OCI-LY1 (cell line): ENCODE measurements around the gene GMPR.

Source experiments
- H2AFZ ChIP-seq: fragments of 200-600 bp; sonication (generic), shearing (Covaris generic); 2 replicates; pipeline ENCODE4 v1.6.0; 2014; ENCODE audit warnings: antibody characterized with exemption, mild to moderate bottlenecking, low read length
- H3F3A ChIP-seq: fragments of 200-600 bp; sonication (generic), shearing (Covaris generic); 2 replicates; pipeline ENCODE4 v1.6.0; 2014; ENCODE audit warnings: mild to moderate bottlenecking, antibody characterized with exemption, low read length, moderate library complexity; ENCODE audit not compliant: insufficient read depth
- H3K27ac ChIP-seq: fragments of 200-600 bp; sonication (generic); 2 replicates; pipeline ENCODE4 v1.5.1; 2014; ENCODE audit warnings: low read length, mixed run types, mild to moderate bottlenecking, low read depth; ENCODE audit not compliant: poor library complexity, severe bottlenecking
- H3K27me3 ChIP-seq: fragments of 200-600 bp; sonication (generic); 2 replicates; pipeline ENCODE4 v1.6.0; 2014; ENCODE audit warnings: antibody characterized with exemption, mild to moderate bottlenecking, low read length, moderate library complexity; ENCODE audit not compliant: insufficient read depth
- H3K36me3 ChIP-seq: fragments of 200-600 bp; sonication (generic); 2 replicates; pipeline ENCODE4 v1.6.1; 2014; ENCODE audit warnings: mild to moderate bottlenecking, antibody characterized with exemption, low read length, moderate library complexity, mixed read lengths; ENCODE audit not compliant: insufficient read depth
- H3K4me1 ChIP-seq: fragments of 200-600 bp; sonication (generic); 2 replicates; pipeline ENCODE4 v1.5.1; 2014; ENCODE audit warnings: mild to moderate bottlenecking, low read length, moderate library complexity; ENCODE audit not compliant: insufficient read depth, severe bottlenecking
- H3K4me2 ChIP-seq: fragments of 200-600 bp; sonication (generic), shearing (Covaris generic); 2 replicates; pipeline ENCODE4 v1.6.1; 2014; ENCODE audit warnings: low read length
- H3K4me3 ChIP-seq: fragments of 200-600 bp; sonication (generic); 2 replicates; pipeline ENCODE4 v1.5.1; 2014; ENCODE audit warnings: low read length, low read depth, mild to moderate bottlenecking, mixed read lengths; ENCODE audit not compliant: poor library complexity, severe bottlenecking
- H3K79me2 ChIP-seq: fragments of 200-600 bp; shearing (Covaris generic); 2 replicates; pipeline ENCODE4 v1.6.1; 2016; ENCODE audit warnings: mixed run types, low read length, mixed read lengths; ENCODE audit not compliant: insufficient read depth
- H3K9ac ChIP-seq: fragments of 200-600 bp; sonication (generic), shearing (Covaris generic); 2 replicates; pipeline ENCODE4 v1.6.1; 2014; ENCODE audit warnings: mild to moderate bottlenecking, low read length, mixed read lengths
- H3K9me2 ChIP-seq: fragments of 200-600 bp; sonication (generic), shearing (Covaris generic); 2 replicates; pipeline ENCODE4 v1.6.1; 2014; ENCODE audit warnings: low read depth, mild to moderate bottlenecking, low read length, mixed read lengths
- H3K9me3 ChIP-seq: fragments of 200-600 bp; shearing (Covaris generic); 2 replicates; pipeline ENCODE4 v1.6.1; 2014; ENCODE audit warnings: low read length, mixed read lengths
- H4K20me1 ChIP-seq: fragments of 200-600 bp; sonication (generic), shearing (Covaris generic); 2 replicates; pipeline ENCODE4 v1.6.0; 2016; ENCODE audit warnings: mild to moderate bottlenecking, low read length; ENCODE audit not compliant: insufficient read depth
- CTCF ChIP-seq: fragments of 200-600 bp; sonication (generic), shearing (Covaris generic); IDR thresholded peaks from 2 replicates; pipeline ENCODE4 v1.5.1; 2017; ENCODE audit warnings: mild to moderate bottlenecking, antibody characterized with exemption, low read length, moderate library complexity, mixed read lengths
- EZH2 ChIP-seq: fragments of 200-600 bp; sonication (generic), shearing (Covaris generic); IDR thresholded peaks from 2 replicates; pipeline ENCODE4 v1.8.0; 2017; ENCODE audit warnings: borderline replicate concordance, mixed run types, mild to moderate bottlenecking, antibody characterized with exemption, low read length, moderate library complexity, mixed read lengths

The GMPR gene

DNA sequence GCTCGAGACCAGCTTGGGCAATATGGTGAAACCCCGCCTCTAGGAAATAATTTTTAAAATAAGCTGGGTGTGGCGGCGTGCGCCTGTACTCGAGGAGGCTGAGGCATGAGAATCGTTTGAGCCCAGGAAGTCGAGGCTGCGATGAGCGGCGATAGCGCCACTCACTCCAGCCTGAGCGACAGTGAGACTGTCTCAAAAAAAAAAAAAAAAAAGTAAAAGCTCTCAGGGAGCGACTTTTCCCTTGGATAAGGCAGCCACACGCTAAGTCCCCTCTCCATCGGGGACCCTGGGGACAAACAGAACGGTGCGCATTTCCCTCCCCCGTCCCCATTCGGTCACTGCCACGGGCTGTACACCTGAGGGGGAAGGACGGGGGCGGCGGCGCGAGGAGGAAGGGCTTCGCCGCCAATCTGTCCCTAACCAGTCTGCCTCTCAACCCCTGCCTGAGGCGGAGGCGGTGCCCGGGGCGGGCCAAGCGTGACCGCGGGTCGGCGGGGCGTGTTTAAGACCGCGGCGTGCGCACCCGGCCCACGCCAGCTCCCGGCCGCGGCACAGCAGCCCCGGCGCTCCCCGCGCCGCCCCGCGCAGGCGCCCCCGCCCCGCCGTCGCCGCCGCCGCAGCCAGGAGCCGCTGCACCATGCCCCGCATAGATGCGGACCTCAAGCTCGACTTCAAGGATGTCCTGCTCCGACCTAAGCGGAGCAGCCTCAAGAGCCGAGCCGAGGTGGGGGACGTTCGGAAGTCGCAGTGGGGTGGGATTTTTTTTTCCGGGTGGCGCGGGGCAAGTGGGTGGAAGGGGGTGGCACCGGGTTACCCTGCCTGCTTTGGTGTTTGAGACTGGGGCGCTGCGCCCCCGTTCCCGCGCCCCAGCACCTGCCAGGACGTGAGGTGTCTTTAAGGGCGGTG is at the start of gene GMPR:
Gene GMPR (plus strand): TSS at position 531 of the 906 bp plus-strand sequence. CDS start 107 bp downstream, at position 638.
- Histone ChIP-seq H3F3A (no peaks in the 10 kb centered on the region), H3K79me2 (no peaks in the 10 kb centered on the region), H3K4me3 (peak within 1 kb of the TSS; percentile 39), H3K4me2 (peak within 1 kb of the TSS; percentile 55; the same call in 1 of the 2 replicates), H3K9me3 (no peaks in the 10 kb centered on the region), H3K27ac (no peak within 1 kb of the TSS), H4K20me1 (no peaks in the 10 kb centered on the region), H3K27me3 (0 out of 2 replicates have a peak, but pooled peaks cover 6% of the 10 kb centered on the region), H2AFZ (no peak within 1 kb of the TSS), H3K9ac (no peak within 1 kb of the TSS), H3K9me2 (no peaks in the 10 kb centered on the region), H3K36me3 (no peaks in the 10 kb centered on the region), H3K4me1 (no peaks in the 10 kb centered on the region)
- TF ChIP-seq EZH2 = no peak
- no peak for TF ChIP-seq CTCF

- Histone ChIP-seq H3K79me2 (no peaks in the 10 kb centered on the region), H3K4me1 (peaks cover 6% of the 10 kb centered on the region), H3K27me3 (no peaks in the 10 kb centered on the region), H3K9me2 (no peaks in the 10 kb centered on the region), H3K36me3 (no peaks in the 10 kb centered on the region), H3K27ac (no peak overlapping the region), H4K20me1 (no peaks in the 10 kb centered on the region), H3K9me3 (no peaks in the 10 kb centered on the region; the same call in 1 of the 2 replicates), H3K9ac (no peak overlapping the region), H2AFZ (no peak overlapping the region), H3K4me2 (no peak overlapping the region), H3K4me3 (no peak overlapping the region), H3F3A (no peaks in the 10 kb centered on the region)
- no peak for TF ChIP-seq EZH2
- TF ChIP-seq CTCF = no peak
Measured at GRCh38 chr6:16190214-16190613, 48.2 kb upstream of the GMPR start.

DNA sequence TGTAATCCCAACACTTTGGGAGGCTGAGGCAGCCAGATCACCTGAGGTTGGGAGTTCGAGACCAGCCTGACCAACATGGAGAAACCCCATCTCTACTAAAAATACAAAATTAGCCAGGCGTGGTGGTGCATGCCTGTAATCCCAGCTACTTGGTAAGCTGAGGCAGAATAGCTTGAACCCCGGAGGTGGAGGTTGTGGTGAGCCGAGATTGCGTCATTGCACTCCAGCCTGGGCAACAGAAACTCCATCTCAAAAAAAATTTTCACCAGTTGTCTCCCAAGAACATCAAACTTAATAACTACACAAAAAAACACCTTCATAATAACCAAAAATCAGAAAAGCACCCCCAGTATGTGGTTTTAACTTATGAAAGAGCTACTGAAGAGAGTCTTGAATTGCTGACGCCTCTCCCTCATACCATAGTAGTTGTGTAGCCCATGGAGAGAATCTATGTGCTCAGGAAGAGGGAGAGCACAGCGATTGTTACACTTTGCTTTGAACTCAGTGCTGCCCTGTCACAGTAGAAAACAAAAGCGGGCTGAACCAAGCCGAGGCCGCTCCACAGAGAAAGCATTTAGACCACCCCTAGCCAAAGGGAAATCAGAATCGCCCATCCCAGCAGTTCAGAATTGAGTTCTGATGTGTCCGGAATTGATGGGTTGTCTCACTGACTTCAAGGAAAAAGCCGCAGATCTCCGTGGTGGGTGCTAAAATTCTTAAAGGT is 42.0 kb upstream of the GMPR start:
- Histone ChIP-seq H3F3A (no peaks in the 10 kb centered on the region), H3K4me1 (peaks cover 33% of the 10 kb centered on the region), H3K9me3 (no peaks in the 10 kb centered on the region; the same call in 1 of the 2 replicates), H3K79me2 (no peaks in the 10 kb centered on the region), H3K36me3 (no peaks in the 10 kb centered on the region), H3K4me2 (no peak overlapping the region), H4K20me1 (no peaks in the 10 kb centered on the region), H3K9ac (no peak overlapping the region), H3K4me3 (no peak overlapping the region), H3K27me3 (no peaks in the 10 kb centered on the region), H3K27ac (no peak overlapping the region), H3K9me2 (no peaks in the 10 kb centered on the region), H2AFZ (no peak overlapping the region)
- TF ChIP-seq CTCF (no peak), EZH2 (no peak)
